A549 (cell line): Measurements from ENCODE around the gene PUDP.

ENCODE experiments used
- EP300 ChIP-seq, 2 experiments: fragments of >200 bp; sonication (Bioruptor Twin); formaldehyde crosslinking; IDR thresholded peaks; 2 replicates in 1 of 2; 3 replicates in 1 of 2; pipeline ENCODE4 v1.6.1; 2016 to 2017
- SMC3 ChIP-seq: fragments of >200 bp; sonication (Bioruptor Twin); formaldehyde crosslinking; IDR thresholded peaks from 3 replicates; pipeline ENCODE4 v1.6.1; 2018; ENCODE audit warnings: inconsistent platforms
- ZSCAN20 ChIP-seq: fragments of 250-450 bp; sonication (Bioruptor Pico); IDR thresholded peaks from 2 replicates; pipeline ENCODE4 v1.8.0; 2022; ENCODE audit warnings: mild to moderate bottlenecking, moderate library complexity
- TF ChIP-seq, protein P1 (sequence below): fragments of 450-650 bp; IDR thresholded peaks from 2 replicates; pipeline ENCODE4 v1.6.1; 2014; ENCODE audit warnings: antibody characterized with exemption
- TF ChIP-seq, protein P2 (sequence below): fragments of >200 bp; sonication (Bioruptor Twin); formaldehyde crosslinking; IDR thresholded peaks from 3 replicates; pipeline ENCODE4 v1.5.1; 2016

- TF ChIP-seq, protein P1, sequence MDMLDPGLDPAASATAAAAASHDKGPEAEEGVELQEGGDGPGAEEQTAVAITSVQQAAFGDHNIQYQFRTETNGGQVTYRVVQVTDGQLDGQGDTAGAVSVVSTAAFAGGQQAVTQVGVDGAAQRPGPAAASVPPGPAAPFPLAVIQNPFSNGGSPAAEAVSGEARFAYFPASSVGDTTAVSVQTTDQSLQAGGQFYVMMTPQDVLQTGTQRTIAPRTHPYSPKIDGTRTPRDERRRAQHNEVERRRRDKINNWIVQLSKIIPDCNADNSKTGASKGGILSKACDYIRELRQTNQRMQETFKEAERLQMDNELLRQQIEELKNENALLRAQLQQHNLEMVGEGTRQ = no peak
- no peak for TF ChIP-seq EP300 (IDR thresholded peaks at IDR 0.05)
- TF ChIP-seq, protein P2, sequence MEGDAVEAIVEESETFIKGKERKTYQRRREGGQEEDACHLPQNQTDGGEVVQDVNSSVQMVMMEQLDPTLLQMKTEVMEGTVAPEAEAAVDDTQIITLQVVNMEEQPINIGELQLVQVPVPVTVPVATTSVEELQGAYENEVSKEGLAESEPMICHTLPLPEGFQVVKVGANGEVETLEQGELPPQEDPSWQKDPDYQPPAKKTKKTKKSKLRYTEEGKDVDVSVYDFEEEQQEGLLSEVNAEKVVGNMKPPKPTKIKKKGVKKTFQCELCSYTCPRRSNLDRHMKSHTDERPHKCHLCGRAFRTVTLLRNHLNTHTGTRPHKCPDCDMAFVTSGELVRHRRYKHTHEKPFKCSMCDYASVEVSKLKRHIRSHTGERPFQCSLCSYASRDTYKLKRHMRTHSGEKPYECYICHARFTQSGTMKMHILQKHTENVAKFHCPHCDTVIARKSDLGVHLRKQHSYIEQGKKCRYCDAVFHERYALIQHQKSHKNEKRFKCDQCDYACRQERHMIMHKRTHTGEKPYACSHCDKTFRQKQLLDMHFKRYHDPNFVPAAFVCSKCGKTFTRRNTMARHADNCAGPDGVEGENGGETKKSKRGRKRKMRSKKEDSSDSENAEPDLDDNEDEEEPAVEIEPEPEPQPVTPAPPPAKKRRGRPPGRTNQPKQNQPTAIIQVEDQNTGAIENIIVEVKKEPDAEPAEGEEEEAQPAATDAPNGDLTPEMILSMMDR = no peak
- TF ChIP-seq ZSCAN20 (CRISPR knock-in tag) = no peak
- no peak for TF ChIP-seq SMC3
Observed at GRCh38 chrX:7076245-7076661, 71.7 kb downstream of the PUDP start.
